GM21381 (cell line): ENCODE measurements around the gene DNAJC18.
"Not testable (repeated sequence)": the region's sequence is repeated elsewhere in the genome, so short reads cannot be mapped to it uniquely, and the experiment has no call there.

Experiments used
- ATAC-seq: cut with Tn5 transposase; IDR thresholded peaks from one replicate; pipeline ENCODE4 v1.9.1; 2021; ENCODE audit warnings: mild to moderate bottlenecking, moderate library complexity; ENCODE audit not compliant: unreplicated experiment

DNAJC18 gene

DNA sequence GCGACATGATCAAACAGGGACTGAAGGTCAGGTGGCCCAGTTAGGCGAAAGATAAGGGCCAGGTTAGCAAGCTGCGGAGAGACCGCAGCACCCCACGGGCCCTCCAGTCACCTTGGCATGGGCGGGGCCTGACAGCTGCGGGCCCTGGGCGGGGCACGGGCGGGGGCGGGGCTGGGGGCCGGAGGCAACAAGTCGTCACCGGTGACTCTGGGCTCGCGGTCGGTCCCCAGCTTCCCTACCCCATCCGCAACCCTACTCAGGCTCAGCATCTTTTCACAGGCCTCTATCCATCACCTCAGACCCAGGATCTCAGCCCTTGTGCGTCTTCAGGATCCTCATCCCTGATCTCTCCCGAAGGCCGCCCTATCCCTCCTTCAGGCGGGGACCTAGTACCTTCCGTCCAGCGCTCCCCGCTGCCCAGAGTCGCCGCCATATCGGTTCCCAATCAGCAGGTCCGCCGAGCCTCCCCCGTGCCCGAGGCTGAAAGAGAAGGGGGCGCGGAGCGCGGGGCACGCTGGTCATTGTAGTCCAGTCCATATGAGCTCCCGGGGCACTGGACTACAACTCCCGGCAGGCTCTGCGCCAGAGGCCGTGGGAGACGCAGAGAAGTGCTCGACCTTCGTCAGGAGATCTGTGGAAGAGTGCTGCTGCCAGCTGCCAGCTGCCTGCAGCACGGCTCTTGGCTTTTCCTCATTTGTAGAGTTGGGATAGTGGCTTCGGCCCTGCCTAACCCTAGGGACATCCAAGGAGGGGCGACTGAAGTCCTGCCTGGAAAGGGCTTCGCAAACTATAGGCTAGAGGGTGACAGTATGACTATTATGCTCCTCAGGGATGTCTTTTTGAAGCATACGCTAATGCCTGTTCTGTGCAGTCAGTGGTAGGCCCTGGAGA lies at the start of gene DNAJC18:
DNAJC18 (minus strand) TSS at position 513 of the 891 bp plus-strand sequence; CDS start at position 433, 80 bp downstream.
- peak; percentile 89 for ATAC-seq

DNA sequence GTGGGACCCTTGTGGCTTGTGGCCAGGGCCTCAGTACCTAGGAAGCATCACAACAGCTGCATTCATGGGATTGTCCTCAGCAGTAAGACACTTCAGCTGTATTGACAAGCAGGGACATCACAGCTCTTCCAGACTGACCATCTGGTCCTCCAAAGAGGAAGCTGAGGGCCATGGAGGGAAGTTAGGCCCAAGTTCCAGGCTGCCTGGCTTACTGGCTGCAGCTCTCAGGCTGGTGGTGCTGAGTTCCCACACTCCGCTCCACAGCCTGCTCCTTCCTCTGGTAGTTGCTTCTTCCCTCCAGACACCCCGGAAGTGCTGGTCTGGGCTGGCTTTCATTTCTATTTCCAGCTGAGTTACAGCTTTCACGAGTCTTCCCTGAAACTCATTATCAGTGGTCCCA lies 48.9 kb upstream of the DNAJC18 start:
- ATAC-seq: no peak

DNA sequence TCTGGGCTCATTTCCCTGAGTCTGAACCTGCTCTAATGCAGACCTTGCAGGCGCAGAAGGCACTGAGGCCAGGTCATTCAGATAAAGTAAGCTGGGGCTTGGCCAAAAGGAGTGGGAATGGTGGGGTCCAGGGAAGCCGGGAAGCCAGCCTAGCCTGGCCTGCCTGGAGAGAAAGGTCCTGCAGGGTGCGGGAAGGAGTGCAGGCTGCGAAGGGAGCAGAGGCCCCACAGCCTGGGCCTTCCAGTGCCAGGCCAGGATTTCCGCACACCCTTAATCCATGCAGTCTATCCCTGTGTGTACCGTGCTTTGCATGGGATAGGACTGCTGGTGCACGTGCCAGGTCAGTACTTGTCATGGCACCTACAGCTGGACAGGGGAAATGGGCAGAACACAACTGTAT lies 46.9 kb upstream of the DNAJC18 start:
- ATAC-seq: no peak

DNA sequence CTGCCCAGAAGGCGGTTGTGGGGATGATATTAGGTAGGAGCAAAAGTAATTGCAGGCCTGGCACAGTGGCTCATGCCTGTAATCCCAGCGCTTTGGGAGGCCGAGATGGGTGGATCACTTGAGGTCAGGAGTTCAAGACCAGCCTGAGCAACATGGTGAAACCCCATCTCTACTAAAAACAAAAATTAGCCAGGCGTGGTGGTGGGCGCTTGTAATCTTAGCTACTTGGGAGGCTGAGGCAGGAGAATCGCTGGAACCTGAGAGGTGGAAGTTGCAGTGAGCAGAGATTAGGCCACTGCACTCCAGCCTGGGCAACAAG lies 43.5 kb upstream of the DNAJC18 start:
- ATAC-seq: not testable (repeated sequence)

DNA sequence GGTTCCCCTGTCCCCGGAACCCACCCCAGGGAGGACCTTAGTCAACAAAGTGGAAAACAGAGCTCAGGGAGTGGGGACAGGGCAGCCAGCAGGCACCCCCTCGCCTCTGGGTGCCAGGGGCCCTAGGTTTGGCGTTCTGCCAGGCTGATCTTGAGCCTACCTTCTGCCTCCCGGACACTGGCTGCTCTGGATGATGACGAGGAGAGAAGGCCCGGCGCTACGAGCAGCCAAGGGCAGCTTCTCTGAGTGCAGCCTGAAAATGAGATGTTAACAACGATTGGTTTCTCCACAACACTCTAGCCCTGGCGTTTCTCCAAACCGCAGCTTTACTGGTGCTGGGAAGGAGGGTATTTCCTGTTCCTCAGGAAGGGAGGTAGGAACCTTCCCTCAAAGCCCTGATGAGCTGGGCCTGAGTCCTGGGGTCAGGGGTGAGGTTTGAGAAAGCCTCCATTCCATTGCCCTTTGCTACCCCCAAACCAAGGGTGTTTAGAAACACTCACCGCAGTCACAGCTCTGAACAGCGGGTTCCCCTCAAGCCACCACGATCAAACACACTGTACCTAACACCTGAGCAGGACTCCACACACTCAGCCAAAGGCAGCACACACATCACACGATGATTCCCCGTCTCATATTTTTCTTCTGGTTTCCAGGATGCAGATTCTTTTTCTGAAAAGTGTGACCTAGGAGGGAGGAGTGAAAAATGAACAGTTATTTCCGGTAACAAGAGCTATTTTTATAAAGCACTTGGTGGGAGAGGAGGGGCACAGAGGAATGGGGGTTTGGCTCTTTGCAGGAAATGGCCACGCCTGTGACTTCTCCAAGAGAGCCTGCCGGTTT lies 42.9 kb upstream of the DNAJC18 start, which contains the start of gene STING1:
STING1 (minus strand) TSS at position 709 of the 840 bp plus-strand sequence. CDS start 1,054 bp downstream, outside the sequence.
- ATAC-seq: peak; percentile 60

DNA sequence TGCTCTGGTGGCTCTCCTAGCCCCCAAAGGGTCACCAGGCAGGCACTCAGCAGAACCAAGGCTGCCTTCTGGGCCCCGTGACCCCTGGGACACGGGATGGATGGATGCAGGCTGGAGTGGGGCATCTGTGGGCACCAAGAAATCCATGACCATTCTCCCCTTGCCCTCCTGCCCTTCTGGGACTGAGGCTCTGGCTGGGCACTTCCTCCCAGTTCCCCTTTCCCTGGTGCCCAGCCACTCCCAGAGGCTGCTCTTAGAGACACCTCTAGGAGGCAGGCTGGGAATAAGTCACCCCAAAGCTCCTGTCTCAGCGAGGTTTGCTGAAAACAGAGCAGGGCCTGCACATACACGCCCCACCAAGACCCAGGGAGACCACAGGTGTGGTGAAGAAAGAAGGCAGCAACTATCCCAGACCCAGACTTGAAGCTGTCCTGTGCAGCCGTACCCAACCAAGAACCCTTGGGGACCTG lies 42.3 kb upstream of the DNAJC18 start:
- peak; percentile 17 for ATAC-seq

DNA sequence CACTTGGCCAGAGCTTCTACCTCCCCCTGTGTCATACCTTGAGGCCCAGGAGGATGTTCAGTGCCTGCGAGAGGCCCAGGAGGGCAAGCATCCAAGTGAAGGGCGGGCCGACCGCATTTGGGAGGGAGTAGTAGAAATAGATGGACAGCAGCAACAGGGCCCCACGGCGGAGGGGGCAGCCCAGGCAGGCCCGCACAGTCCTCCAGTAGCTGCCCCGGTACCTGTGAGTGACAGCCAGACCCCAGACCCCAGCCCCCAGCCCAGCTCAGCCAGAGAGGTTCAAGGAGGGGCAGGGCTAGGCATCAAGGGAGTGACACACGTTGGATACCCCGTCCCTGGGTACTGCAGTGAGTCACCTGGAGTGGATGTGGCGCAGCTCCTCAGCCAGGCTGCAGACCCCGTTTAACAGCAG lies 41.8 kb upstream of the DNAJC18 start:
- ATAC-seq: no peak

DNA sequence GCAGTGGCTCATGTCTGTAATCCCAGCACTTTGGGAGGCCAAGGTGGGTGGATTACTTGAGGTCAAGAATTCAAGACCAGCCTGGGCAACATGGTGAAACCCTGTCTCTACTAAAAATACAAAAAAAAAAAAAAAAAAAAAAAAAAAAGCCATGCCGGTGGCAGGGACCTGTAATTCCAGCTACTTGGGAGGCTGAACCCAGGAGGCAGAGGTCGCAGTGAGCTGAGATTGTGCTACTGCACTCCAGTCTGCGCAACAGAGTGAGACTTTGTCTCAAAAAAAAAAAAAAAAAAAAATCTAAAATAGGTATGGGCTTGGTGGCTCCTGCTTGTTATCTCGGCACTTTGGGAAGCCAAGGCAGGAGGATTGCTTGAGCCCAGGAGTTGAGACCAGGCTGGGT lies 40.4 kb upstream of the DNAJC18 start:
- not testable (repeated sequence) for ATAC-seq

DNA sequence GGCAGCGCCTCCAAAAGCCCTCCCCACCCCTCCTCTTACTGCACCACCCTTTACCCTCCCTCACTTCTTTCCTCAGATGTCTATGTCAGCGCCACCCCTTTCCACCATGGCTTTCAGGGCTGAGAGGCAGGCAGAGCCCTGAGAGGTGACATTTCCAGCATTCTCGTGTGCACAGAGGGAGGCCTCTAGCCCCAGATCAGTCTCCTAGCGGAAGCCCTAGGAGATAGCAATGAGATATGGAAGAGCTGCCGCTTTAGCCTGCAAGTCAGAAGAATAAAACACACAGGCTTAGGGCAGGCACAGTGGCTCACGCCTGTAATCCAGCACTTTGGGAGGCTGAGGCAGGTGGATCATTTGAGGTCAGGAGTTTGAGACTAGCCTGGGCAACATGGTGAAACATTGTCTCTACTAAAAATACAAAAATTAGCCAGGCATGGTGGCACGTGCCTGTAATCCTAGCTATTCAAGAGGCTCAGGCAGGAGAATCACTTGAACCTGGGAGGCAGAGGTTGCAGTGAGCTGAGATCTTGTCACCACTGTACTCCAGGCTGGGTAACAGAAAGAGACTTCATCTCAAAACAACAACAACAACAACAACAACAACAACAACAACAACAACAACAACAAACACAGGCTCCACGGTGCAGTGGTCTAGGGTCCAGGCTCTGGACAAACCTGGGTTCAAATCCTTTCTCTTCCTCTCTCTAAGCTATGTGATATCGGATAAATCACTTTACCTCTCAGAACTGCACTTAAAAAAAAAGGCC lies 39.5 kb upstream of the DNAJC18 start:
- not testable (repeated sequence) for ATAC-seq

DNA sequence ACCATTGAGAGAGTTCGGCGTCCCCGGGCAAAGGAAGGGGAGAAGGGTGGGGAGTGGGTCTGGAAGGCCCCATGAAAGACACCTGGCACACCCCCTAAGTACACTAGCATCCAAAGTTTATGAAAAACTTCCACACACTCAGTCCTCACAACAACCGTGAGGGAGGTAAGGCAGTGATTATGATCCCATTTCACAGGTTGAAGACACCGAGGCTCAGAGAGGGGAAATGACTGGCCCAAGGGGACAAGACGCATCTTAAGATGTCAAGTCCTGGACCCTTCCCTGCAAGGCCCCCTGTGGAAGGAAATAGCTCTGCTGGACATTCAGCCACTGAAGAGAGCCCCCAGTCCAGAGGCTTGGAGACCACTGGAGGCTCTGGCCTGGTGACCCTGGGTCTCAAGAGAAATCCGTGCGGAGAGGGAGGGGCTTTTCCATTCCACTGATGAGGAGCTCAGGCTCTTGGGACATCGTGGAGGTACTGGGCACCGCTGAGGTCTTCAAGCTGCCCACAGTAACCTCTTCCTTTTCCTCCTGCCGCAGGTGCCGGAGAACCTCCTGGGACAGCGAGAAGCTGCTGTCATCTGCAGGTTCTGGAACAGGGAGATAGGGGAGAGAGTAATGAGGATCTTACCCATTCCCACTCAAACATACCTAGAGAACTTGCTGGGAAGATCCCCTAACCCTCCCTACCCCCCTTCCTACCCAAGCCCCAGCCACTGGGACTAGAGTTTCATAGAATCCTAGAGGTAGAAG lies 36.7 kb upstream of the DNAJC18 start:
- ATAC-seq: no peak

DNA sequence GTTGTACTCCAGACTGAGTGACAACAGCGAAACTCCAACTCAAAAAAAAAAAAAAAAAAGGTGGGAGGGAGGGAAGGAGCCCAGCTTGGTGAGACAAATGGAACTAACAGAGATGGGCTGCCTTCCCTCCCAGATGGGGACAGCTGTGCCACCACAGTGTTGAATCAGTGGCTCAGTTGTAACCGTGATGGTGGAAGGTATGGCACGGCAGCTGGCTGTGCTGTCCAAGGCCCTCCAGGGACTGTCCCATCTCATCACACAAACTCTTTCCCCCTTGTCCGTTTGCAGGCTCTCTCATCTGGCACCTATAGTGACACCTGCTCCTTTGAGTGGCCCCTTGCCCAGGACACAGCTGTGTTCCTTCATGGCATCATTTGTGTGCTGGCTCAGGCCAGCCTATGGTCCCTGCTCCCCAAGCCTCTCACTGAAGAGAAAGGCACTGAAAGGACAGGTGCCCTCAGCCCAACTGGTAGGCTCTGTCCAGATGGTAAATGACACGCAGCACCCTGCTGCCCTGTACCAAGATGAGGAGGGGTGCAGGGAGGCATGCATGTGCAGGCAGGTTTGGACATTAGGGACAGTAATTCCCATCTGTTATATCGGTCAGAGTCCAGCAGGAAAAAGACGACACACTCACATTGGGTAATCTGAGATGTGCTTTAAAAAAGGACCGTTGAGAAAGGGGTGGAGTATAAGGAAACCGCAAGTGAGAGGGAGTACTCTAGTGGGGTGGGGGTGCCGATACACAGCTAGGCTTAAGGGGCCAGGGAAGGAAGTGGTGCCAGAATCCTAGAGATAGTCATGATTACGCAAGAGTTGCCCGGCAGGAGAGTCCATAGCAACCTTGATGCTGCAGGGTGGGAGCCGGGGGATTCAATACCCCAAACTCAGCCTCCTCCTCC lies 35.8 kb upstream of the DNAJC18 start:
- ATAC-seq: no peak

DNA sequence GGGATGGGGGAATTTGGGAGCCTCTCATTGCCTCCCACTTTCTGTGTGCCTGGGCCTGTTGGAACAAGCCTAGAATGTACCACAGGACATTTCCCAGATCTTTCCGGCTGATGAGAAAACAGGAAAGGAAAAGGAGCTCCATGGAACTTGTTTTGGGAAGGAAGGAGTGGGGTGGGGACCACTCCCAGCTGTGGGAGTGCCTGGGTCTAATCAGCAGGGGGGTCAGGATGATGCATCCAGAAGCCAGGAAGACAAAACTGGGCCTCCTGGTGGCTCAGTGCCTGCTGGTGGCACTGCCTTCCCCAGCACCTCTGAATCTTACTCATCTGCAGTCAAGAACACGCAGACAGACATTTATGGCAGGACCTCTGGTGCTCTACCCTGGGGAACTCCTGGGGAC lies 34.2 kb upstream of the DNAJC18 start:
- ATAC-seq: no peak

DNA sequence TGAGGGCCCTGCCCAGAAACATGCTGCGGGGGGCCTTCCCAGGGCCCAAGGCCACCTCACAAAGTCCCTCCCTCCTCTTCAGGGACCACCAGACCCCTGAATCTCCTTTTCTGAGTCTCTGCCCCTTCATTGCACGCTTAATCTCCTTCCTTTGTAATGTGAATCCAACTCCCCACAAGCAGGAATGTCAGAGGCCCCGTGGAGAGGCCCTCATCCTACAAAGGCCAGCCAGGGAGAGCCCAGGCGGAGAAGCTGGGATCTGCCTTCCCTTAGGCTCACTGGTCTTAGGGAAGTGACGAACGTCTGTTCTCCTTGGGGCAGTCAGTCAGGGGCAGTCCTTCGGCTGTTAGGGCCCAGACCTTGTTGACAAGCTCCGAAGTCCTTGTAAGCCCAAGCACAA lies 33.8 kb upstream of the DNAJC18 start:
- ATAC-seq: no peak

DNA sequence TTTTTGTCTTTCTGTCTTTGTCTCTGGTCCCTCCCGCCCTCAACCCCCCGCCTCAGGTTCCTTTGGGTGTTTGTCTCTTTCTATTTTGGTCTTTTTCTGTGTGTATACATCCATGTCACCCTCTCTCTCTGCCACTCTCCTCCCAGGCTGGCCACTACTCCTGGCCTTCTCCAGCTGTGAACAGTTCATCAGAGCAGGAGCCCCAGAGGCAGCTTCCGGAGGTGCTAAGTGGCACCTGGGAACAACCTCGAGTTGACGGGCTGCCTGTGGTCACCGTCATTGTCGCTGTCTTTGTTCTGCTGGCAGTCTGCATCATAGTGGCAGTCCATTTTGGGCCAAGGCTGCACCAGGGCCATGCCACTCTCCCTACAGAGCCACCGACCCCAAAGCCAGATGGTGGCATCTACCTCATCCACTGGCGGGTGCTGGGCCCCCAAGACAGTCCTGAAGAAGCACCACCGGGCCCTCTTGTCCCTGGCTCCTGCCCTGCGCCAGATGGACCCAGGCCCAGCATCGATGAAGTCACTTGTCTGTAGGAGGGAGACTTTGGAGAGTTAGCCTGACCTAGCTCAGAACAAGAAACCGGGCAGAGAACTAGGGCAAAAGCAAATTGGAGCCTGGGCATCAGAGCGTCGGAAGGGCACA lies 33.2 kb upstream of the DNAJC18 start:
- ATAC-seq: no peak

DNA sequence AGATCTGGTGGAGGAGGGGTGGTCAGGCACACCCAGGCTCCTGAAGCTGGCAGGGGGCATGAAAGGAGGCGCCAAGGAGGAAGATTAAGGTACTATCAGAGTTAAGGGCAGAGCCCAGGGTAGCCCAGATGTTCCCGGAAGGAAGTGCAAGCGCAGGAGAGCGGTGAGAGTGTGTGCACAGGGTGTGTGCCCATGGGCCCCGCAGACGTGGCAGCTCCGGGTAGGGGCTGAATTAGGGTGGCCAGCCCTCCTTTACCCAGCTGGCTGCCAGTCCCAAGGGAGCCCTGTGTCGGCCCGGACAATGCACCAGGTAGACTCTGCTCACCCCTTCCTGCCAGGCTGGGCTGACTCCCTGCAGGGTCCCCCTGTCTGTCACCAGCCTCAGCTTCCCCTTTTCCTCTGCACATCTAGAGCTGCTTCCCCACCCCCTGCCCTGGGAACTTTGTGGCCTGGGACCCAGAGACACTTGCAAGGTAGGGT lies 31.5 kb upstream of the DNAJC18 start, which contains the start of gene SMIM33:
SMIM33 (plus strand) TSS at position 184 of the 480 bp plus-strand sequence; CDS start at position 302, 118 bp downstream.
- no peak for ATAC-seq

DNA sequence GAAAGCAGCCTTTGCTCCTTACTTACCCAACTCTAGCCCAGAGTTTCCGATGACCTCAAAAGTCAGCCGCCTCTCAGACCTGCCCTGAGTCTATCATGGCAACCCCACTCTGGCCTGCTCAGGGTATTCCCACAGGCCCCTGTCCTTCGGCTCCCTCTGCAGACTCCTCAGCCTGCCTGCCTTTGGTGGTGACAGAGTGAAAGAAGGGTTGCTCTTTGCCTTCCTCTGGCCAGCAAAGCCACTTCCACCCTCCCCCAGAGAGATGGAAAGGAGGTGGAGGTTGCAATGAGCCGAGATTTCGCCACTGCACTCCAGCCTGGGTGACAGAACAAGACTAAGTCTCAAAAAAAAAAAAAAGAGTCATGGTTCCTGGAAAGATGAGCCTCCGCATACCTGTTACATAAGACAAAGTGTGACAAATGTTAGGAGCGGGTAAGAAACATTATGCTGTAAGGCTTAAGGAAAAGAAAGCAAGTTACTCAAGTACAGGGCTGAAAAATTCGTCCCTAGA lies 29.2 kb upstream of the DNAJC18 start:
- ATAC-seq: no peak

DNA sequence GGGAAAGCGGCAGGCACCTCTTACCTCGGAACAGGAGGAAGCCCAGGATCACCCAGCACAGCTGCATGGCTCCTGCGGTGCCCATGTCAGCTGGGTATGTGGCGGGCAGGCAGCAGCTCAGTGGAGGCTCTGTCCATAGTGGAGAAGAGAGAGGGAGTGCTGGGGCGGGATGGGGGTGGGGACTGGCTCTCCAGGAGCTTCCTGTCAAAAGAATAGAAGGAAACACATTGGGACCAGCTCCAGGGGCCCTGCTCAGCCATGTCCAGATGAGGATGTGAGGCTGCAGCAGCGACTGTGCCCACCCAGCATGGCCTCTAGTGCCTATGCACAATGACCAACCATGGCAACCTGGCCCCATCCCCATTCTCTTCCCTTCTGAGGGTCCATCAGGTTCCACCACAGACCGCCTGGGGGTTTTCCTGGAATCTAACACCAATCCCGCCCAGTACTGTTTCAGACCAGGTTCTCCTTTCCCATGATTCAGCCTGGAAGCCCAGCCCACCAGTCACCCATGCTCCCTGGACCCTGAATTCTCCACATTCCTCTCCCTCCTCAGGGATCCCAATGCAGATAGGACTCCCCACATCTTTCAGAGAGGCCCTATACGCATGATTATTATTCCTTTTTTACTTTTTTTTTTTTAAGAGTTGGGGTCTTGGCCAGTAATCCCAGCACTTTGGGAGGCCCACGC lies 23.4 kb upstream of the DNAJC18 start, which contains the start of gene ECSCR:
ECSCR (minus strand) TSS at position 158 of the 691 bp plus-strand sequence; CDS start at position 85, 73 bp downstream.
- ATAC-seq: no peak
